ENCODE data around the gene GRID1.

The GRID1 gene

DNA sequence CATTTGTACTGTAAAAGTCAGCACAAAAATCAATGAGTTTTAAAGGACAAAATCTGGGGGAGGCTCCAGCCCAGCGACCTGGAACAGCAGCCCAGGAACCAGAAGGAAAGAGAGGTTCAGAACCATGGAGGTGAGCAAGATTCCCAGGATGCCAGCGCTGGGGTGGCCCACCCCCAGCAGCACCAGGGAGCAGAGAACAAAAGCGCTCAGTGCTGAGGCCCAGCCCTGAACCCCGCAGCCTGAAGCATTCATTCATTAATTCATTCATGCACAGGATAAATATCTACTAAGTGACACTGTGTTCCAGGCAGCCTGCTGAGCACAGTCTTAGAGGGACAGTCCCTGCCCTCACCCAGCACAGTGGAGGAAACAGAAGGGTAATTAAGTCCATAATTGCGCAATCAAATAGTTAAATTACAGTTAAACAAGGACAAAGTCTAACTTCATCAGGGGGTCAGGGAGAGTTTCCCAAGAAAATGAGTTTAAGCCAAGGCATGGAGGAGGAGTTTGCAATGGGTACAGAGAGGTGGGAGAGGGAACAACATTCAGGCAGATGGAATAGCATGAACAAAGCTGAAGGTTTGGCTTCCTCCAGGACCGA is 202.3 kb downstream of the GRID1 start:
- no peak for DNase-seq

DNA sequence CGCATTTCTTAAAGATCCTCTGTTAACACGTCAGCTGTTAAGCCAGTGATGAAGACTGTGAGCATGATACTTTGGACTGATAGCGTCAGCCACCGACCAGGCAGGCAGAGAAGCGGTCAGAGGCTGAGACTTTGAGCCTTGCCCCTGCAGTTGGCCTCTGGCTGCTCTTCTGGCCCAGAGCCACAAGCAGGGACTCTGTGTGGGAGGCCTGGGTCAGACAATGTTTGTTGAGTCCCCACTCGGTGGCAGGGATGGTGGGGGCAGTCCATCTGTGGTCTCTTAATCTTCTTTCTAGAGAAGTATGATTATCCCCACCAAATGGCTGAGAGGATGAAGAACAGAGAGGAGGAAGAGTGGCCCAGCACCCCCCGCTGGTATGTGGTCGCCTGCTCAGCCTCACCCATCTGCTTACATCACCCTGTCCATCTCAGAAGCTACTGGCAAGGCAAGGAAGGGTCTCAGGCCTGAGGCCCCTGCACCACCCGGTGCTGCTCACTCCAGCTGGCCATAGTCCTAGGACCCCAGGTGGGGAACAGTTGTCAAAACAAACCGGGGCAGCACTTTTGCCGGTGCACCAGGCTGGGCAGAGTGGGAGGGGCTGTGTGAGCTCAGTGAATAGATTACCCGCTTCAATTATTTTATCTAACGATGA is 202.9 kb downstream of the GRID1 start:
- DNase-seq = no peak

DNA sequence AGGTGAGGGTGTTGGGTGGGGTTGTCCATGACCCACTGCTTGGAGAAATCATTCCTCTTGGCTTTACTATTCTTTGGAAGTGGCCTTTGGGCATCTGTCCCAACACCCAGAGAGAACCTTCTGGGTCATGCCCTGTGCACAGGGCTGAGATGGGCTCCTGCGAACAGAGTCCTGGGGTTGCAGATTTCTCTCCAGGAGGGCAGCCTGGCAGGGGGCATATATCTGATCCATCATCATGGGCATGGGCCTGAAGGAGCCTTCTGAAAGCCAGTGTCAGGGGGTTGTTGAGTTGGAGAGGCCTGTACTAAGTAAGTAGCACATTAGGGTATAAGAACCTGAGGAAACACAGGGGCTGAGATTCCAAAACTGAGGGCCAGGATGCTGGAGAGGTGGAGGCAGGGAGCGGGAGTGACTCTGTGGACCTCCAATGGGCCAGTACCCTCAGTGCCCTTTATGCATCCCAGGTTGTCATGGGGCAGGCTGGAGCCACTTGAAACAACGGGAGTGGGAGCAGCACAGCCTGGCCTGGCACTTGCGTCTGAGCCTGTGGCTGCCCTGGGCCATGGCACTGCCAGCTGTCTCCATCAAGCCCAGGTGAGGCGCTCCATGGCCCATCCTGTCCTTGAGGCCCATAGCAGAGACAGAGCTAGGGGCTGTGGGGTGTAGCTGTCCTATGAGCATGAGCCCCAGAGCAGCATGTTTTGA is 203.7 kb downstream of the GRID1 start:
- no peak for DNase-seq

DNA sequence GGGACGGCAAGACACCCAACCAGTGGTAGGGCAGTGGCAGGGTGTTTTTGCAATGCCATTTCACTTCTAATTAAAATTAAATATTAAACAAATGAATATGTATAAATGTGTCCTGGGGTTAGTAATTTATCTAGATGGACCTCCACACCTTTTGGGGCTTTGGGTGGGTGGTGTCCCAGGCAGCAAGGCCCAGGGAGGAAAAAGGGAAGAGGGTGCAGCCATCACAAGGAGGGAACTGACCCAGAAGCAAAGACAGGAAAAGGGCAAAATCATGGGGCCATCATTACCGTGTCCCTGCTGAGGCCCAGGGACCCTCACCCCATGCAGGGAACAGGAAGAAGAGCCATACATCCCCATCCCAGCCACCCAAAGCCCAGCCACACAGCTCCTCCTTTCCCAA is 204.6 kb downstream of the GRID1 start:
- DNase-seq = no peak

DNA sequence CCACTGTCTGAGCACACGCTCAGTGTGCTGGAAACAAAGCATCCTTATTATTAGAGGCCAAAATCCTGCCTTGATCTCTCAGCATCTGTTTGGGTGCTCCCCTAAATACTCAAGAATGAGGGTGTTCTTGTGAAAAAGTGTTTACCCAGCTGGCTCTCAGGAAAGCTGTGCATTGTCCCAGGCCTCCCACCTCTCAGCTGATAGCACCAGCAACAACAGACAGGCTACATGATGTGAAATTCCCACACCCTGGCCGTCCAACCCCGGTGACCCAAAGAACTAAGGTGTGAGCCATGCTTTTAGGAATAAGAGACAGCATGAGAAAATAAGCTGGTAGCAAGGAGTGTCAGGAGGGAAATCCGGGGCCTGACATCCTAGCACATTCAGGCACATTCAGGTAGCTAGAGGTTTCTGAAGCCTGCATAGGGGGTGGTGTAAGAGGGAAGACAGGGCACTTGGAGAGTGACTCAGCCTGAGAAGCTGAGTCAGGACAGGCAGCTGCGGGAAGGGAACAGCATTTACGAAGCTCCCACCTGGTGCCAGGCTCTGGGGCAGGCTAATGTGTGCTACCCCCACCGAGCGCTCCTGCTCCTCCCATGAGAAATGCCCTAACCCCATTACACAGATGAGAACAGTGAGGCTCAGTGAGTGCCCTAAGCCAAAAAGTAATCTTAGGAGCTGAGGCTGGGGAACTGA is 205.6 kb downstream of the GRID1 start:
- peak in 1 of 3 experiments; percentile 2 for DNase-seq

DNA sequence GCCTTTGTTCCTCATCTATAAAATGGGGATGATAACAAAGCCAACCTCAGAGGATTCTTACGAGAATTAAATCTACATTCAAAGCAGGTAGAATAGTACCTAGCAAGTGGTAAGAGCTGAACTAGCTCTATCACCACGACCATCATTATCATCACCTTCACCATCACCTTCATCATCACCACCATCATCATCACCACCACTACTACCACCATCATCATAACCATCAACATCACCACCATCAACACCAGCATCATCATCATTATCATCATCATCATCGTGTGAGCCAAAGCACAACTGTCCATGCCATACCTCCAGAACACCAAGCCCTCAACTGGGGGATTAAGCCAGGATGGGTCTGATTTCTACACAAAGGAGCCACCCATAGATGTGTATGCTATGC is 206.8 kb downstream of the GRID1 start:
- no peak for DNase-seq

DNA sequence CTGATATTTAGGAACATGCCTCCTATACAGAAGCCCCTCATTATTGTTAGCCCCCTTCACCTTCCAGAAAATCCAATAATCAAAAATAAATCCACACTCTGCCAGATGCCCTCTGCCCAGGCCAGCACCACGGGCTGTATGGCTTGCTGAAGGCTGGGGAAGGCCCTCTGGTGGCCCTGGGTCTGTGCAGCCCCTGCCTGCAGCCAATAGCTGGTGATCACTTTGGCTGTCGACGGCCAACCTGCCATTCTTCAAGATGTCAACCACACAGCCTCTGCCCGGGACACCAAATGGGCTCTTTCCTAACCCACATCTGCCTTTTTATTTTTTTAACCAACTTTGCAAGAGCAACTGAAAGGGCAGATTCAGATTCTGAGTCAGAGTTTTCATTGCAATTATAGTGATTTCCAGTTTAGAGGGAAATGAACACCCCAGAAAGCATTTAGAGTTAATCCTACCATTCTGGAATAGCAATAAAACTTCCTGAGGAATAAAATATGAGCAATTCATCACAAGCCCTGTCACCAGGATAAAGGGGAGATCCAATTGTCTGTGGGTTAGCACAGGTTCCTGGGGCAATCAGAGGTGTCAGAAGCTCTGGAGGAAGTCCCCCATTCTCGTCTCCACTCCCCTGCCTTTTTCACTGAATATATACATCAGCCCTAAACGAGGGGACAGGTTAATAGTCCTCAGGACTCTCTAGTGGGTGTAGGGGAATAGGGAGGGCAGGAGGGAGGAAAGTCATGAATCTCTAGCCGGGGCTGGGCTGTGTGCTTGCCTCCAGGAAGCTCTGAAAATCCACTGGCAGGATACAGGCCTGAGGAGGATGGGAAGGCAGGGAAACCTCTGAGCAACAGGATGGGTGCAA is 211.3 kb downstream of the GRID1 start:
- no peak for DNase-seq

DNA sequence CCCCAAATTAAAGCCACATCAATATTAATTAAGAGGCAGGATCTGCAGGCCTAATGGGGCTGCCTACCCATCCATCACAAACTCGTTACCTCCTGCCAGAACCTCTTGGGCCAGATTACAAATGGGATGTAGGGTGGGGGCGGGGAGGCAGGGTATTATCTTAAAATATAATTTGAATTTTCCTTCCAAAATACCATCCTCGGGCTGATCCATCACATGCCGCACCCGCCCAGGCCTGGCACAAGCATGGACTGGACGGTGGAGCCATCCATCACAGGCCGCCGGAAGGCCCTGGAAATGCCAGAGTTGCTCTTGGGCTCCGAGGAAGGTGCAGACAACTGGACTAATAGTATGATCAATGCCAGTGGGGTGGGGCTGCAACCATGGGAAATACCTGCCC is 212.8 kb downstream of the GRID1 start:
- DNase-seq = no peak

DNA sequence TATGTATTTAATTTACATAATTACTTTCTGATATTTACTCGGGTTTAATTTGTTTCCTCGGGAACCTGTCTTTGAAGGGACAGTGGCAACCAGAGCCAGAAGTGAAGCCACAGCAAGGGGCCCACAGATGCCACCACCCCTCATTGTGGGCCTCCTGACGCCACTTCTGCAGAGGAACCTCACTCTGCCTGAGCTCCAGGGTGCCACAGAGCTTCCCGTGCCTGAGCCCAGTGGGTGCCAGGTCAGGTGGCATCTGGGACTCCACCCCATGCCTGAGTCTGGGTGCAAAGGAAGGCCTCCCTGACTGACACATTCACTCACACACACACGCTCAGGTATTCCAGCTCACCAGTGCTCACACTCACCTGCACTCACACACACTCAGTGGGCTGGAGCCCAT is 213.7 kb downstream of the GRID1 start:
- DNase-seq = peak in 2 of 3 experiments; percentile 7 to 35

DNA sequence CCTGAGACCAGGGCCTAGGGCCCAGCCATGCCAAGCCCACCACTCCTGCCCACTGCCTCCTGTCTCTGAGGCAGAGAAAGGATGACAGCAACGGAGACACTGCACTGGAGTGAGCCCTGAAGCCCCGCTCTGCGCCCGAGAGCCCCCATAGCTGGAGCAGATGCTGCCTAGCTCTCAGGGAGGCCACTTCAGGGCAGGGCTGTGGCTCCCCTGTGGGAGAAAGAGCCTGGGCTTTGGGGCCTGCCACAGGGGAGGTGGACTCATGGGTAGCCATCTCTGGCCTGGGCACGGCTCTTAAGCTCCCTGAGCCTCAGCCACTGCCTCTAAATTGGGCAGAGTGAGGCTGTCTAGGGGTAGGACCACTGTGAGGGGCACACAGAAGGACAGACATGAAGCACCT is 214.2 kb downstream of the GRID1 start:
- DNase-seq = no peak

DNA sequence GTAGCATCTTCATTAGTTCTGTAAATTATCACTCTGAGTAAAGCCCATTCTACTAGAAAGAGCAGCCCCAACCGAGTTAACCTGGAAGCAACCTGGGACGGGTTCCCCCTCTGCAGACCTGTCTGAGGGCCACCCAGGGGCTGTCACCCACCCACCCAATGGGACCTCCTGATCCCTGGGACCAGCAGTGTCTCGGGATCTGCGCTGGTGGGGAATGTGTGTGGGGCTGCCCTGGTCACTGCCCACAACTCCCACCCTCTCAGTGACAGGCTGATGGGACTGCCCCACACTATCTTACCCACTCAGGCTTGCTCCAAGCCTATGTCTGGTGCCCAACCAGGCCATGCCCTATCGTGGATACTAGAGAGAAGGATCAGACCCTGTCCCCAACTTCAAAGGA is 215.0 kb downstream of the GRID1 start:
- no peak for DNase-seq

DNA sequence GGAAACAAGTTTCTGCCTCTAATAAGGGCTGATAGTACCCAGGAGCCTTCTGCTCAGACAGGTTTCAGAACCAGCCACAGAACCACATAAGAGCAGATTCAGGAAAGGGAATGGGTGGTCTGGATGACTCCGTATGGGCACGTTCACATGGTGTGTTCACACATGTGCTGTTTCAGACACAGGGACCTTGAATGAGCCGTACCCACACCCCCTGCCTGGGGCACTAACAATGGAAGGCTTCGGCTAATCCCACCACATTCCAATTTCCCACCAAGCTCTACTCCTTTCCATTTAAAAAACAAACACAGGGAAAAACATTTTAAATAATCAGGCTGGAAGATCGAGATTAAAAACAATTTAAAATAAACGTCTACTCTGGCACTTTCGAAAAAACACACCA is 217.3 kb downstream of the GRID1 start:
- DNase-seq = no peak

DNA sequence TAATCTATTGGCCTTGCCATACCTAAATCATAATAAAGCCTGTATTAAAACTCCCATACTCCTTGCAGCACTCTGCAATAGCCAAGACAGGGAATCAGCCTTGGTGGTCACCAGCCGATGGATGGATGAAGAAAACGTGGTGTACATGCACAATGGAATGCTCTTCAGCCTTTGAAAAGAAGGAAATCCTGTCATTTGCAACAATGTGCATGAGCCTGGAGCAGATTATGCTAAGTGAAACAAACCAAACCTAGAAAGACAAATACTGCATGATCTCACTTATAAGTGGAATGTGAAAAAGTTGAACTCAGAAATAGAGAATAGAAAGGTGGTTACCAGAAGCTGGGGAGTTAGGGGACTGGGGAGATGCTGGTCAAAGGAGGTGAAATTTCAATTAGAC is 218.5 kb downstream of the GRID1 start:
- DNase-seq = no peak

DNA sequence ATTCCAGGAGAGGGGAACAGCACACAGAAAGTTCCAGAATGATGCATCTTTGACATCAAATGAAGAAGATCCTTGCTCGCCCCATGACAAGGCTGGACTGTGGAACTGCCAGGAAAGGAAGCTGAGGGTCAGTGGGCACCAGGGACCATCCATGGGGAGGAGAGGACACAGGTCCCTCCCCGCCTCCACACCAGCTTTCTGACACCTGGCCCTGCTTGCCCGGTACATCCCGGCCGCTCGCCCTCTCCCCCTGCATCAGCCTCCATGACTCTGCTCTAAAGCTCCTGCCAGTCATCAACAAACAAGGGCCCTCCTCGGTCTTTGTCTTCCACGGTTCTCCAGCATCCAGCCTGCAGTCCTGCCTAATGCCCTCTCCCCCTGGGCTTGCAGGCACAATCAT is 222.3 kb downstream of the GRID1 start:
- DNase-seq = no peak

DNA sequence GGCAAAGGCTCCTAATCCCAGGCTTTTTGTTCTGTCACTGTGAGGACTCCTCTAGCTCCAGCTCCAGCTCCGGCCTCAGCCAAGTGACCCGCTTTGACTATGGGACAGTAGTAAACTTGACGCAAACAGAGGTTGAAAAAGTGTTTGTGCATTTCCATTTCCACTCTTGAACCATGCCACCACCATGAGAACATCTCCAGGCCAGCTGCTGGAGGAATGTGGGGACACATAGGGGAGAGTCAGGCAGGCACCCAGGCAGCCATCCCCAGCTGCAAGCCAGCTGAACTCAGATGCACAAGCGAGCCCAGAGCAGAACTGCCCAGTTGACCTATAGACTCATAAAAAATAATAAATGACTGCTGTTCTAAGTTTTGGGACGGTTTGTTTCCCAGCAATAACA is 224.7 kb downstream of the GRID1 start:
- no peak for DNase-seq

DNA sequence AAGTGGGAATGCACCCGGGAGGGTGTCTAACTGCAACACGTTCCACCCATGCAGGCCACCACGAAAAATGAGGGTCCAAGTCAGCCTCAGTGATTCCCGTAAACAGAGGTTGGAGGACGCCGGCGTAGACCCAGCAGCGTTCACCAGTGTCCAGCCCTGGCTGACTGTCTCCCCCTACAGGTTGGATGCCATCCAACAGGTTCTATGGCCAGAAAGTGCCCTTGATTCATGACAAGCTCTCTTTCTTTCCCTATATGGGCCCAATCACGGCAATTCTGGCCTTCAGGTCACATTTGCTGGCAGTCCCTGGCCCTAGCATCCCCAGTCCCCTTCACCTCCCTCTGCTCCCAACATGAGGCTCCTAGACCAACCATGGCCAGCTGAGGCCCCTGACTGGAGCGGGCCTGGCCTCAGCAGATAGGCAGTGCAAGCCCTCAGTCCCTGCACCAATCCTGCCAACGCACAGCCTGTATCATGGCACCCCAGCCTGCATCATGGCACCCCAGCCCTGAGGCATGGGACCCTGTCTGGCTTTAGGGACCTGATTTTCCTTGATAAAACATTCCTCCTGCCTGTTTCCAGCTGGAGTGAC is 227.4 kb downstream of the GRID1 start:
- DNase-seq = no peak

DNA sequence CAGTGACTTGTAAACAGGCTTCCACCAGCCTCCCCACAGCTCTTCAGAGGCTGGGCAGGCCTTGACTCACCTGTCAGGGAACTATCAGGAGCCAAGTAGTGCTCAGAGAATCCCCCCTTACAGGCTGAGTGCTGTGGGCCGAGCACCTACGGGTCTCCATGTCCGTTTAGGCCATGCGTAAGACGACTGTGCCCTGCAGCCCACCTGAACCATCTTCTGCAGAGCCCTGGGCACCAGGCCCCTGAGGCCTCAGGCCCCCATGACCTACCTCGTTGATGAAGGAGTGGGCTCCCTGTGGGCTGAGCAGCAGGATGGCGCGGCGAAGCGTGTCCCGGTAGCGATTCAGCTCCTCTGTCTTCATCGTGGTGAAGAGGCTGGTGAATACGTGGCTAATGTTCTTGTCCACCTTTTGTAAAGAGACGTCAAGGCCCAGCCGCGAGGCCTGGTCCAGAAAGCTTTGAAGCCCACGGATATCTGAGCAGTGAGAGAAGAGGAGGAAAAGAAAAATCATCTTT is 228.0 kb downstream of the GRID1 start:
- no peak for DNase-seq

DNA sequence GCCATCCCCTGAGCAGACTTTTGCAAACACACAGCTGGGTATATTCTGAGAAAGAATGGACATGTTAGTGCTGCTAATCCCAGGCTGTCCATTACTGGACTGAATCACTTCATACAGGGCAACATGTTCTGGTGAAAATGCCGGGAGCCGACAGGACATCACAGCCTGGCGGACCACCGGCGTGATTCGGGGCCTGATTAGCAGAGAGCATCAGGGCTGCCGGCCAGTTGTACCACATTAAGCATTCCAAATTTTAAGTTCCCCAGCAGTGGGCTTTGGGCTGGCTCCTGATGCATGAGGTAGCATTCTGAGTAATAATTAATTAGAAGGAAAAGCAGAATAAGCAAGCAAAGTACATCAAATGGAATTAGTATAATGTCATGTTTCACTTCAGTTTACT is 229.0 kb downstream of the GRID1 start:
- no peak for DNase-seq

DNA sequence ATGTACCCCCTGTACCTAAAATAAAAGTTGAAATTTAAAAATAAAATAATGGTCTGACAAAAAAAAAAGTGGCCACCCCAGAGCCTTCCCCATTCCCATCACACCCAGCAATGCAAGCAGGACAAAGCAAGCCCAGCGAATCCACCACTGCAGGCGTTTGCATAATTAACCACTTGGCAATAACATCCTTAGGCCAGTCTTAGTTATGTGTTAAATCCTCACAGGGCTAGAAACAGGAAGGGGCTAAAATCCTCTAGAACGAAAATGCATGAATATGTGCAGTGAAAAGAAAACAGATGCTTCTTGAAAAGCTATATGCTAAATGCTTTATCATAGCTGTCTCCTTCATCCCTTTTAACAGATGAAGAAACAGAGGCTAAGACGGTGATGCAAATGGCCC is 229.7 kb downstream of the GRID1 start:
- DNase-seq = no peak

DNA sequence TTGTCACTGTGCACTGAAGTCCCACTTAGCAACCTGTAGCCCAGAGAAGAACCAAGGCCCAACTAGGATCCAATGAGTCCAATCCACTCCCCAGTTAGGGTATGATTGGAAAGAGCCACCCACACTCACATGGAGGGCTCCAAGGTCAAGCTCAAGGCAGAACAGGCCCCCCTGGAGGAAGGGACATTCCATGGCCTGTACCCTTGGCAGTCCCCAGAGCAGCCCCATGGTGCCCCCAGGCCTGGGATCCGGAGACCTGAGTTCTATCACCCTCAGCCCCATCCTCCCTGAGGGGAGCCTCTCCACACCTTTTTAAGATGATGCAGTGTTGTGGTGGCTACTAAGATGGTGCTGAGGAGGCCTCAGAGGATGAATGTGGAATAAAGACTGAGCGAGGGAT is 231.4 kb downstream of the GRID1 start:
- DNase-seq = no peak

DNA sequence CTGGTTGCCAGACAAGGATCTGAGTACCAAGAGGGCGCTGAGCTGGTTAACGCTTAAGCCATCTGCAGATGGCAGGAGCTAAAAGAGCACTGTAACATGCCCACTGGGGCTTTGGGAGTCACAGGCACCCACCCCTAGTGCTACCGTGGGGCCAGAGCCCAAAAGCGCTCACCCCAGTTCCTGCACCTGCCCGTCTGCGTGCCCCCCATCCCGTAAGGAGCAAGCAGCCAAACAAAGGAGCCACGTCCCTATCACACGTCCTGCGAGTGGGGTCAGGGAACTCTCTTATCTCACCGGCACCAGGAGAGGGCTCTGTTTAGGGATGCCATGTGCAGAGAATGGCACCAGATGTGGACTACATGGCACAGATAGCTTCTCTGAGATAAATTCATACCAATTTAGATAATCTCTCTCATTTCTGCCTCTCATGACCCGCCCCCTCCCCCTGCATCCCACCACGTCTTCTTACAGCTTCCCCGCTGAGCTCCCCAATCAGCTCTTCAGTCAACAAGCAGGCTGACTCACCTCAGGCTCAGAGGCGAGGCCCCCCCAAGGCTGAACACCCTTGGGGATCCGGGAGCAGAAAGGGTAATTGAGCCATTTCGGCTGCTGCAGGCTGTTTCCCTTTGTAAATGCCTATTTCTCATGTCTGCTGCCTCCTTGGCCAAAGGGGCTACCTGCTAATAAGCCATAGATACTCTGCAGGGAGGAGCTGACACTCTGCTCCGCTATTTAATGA is 235.7 kb downstream of the GRID1 start:
- DNase-seq = no peak

DNA sequence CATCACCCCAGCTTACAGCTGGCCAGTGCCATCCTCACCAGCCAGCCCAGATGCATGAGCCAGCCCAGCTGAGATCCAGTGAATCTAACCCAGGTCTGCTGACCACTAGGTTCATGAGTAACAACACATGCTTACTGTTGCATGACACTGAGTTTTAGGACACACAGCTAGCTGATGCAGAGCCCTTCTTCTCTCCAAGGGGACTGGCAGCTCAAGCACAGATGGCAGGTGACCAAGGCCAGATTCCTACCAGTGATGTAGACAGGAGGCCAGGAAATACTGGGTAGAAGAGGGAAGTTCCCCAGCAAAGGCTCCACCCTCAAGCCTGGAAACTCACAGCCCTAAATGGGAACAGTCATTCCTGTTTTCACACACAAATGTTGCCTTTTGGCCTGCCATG is 236.6 kb downstream of the GRID1 start:
- DNase-seq = no peak
